GM19463 (cell line): ENCODE measurements around the gene TMEM163.

ENCODE experiments used
- ATAC-seq: cut with Tn5 transposase; IDR thresholded peaks from one replicate; pipeline ENCODE4 v1.9.1; 2021; ENCODE audit warnings: mild to moderate bottlenecking, moderate library complexity; ENCODE audit not compliant: unreplicated experiment

The TMEM163 gene

DNA sequence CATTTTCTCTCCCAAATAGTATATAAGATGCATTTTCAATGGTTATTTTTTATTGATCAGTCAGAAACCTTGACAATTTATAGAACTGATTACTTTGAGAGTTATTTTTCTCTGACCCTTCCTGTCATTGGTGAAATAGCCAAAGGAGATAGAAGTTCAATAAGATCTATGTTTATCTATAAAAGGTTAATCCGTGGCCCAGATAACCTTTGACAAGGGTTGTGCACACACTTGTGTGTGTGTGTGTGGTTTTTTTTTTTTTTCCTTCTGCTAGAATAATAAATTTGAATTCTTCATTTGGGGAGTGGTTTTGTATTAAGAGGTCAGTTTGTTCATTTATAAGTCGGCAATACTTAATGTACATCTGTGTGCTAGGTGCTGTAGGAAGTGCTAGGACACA, 304.9 kb downstream of the TMEM163 start:
- ATAC-seq, result no peak

DNA sequence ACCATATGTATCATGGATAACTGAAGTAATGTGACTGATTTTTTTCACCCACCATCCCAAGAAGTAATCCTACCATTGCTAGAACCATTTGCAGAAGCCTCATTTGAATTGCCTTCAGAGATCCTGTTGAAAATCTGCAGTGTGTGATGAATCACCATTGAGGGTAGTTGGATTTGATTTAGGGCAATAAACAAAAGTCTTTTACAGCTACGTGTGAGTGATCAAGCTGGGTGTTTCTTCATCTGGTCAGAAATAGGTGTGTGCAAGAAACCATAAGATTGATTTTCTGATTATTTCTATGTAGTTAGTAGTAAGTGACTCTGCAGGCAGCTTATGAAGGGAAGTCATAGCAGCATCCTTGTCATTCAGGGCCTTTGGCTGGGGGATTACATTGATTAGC, 305.4 kb downstream of the TMEM163 start:
- no peak for ATAC-seq

DNA sequence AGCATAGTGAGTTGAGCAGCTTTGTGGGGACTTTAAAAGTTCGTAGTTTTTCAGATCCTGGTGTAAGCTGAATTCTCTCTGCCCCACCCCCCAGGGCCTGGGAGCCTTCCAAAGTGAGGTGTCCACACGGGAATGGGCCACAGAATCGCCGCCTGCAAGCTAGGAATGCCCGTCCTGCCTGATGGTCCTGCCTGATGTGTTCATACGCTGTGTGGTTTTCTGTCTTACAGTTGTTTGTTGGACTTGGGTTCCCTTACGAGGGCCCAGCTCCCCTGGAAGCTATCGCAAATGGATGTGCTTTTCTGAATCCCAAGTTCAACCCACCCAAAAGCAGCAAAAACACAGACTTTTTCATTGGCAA, 306.2 kb downstream of the TMEM163 start:
- ATAC-seq, result no peak

DNA sequence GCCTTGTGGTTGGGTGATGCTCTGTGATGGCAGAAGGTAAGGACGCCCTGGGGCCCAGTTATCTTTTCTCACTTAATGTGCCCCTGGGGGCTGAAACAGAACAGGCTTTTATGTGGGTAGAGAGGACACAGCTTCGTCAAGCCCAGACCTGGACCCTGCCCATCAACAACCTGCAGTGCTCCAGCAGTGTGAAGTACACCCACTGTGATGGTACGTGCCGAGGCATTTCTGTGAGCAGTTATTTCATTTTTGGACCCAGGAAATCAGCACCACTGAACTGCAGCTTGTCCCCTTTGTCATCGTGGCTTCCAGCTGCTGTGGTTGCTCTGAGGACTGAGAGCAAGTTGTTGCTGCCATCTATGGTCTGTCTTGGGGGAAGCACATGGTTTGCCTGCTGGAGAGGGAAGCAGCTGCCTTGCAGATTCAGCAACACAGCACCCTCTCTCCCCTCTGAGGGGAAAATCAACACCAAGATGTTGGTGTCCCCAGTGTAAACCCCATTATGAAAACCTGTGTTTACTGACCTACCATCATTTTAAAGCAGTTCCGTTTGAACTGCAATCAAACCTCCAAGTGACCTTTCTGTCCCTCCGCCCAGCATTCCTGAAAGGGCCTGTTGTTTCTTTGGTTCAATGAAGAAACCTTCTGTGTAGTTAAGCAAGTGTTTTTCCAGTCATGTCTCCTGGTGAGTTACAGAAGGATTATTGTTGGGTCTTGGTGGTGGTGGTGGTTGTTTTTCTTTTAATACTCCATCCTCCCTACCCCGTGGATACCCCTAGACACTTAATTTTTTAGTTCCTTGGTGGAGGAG, 306.8 kb downstream of the TMEM163 start:
- ATAC-seq, result peak; percentile 95

DNA sequence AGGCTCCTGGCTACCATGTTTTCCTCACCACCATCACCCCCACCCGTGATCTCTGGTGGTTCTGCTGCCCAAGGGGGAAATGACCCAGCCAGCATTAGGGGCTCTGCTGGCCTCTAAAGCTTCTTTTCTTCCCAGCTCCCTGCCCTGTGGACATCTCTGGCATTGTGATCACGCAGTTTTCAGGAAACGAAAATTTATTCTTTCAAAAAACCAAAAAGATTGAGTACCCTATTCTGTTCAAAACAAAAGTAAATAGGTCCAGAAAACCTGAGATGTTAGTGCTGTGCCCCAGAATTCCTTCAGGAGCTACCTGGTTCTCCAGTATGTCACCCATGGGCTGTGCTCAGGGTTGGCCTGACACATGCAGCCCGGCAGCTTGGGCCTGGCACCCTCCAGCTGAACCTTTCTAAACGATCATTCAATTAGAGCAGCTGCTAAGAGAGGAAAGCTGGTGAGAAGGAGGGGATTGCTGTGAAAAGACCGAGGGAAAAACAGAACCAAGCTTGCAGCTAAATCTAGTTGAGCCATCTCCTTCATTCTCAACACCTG, 307.4 kb downstream of the TMEM163 start:
- no peak for ATAC-seq

DNA sequence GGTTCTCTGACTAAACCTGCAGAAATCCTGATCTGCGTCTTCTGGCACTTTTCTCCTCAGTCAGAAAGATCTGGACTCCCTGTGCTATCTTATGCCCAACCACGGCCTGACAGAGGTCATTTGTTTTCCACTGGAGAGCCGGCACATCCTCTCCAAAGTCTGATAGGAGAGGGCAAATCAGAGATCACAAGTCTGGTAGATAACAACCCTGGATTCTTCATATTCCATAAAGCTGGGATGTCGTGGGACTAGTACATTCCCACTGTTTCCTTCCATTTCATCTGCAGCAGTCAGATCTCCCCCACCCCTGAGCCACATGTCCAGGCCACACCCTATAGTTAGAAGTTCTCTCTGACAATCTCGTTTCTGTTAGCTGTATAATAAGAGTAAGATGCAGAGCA, 308.0 kb downstream of the TMEM163 start:
- no peak for ATAC-seq

DNA sequence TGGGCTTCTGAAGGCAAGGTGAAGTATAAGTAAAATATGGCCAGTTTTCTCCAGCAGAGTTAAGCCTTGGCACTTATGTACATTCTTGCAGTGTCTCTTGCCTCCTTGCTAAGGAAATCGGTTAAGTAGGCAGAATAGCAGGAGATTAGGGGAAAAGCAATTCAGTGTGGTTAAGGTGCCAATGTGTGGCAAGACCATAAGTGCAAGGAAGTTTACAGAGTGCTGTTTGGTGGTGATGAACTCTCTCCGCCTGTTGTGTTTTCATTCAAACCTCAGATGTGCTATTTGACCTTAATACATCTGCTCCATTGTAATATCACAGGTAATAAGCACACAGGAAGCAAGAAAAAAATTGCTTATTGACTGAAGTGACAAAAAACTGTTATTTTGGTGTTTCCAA, 308.8 kb downstream of the TMEM163 start:
- no peak for ATAC-seq

DNA sequence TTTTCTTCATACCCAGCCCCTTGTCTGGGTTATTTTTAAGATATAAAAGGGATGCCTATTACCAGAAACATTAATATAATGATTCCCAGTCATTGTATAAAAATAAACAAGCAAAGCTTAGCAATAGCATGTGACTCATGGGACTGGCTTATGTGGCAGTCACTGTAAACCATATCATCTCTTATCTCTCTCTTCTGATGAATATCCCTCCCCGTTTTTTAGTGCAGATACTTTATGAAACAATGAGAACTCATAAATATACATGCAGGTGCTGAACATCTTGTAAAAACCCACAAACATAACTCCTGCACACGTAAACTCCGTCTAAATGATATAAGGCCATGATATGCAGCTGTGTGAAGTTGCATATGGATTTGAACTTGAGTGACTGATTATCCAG, 310.0 kb downstream of the TMEM163 start:
- ATAC-seq, result no peak

DNA sequence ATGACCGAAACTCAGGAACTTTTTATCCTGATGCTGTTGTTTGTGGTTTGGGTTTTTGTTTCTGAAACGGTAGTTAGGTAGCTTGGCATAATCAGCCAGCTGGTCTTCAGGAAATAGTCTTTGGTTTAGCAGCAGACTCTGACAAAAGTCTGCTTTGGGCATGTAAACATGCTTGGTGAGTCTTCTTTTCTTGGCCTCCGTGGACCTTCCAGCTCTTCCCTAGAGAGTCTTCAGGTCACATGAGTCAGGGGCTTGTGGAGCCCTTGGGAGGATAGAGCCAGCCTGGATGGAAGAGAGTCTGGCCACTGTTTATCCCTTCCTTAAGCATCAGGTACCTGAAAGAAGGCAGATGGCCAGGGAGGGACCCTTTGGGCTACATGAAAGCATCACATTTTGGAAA, 310.4 kb downstream of the TMEM163 start:
- no peak for ATAC-seq

DNA sequence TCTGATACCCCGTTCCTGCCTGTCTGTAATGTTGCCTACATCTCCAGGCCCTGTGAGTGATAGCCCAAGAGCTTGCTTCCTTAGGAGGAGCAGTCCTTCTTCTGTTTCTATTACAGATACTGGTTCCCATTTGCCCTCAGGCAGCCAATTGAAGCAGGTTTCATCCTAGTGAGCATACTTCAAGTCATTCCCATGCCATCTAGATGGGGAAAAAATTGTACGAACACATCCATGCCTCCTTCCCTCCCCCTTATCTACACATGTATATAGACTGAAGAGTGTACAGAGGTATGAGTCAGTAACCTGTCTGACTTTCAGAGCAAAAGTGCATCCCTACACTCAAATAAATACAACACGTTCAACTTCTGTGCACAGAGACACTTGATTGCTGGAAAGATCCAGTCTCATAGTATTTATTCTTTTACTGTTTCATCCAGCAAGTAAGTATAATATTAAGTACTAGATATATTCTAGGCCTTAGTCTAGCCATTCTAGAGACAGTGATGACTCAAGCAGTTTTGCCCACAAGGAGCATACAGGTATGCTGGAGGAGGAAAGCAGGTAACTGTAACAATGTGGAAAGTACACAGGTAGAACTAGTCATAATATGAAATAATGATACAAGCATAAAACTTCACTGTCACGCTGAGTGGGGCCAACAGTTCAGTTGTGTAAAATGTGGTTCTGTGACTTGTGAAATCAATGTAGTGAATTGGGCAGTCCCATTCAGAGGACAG, 311.5 kb downstream of the TMEM163 start:
- no peak for ATAC-seq

DNA sequence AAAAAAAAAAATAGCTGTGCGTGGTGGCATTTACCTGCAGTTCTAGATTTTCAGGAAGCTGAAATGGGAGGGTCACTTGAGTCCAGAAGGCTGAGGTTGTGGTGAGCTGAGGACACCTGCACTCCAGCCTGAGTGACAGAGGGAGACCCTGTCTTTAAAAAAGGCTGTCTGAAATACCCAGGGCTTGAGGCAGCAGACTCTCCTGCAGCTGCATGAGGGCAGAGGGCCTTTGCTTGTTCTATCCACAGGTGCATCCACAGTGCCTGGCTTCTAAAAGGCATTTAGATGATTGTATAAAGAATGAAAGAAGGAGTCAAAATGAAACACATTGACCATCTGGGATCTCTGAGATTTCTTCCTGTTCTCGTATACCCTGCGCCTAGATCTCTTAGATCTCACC, 312.1 kb downstream of the TMEM163 start:
- no peak for ATAC-seq

DNA sequence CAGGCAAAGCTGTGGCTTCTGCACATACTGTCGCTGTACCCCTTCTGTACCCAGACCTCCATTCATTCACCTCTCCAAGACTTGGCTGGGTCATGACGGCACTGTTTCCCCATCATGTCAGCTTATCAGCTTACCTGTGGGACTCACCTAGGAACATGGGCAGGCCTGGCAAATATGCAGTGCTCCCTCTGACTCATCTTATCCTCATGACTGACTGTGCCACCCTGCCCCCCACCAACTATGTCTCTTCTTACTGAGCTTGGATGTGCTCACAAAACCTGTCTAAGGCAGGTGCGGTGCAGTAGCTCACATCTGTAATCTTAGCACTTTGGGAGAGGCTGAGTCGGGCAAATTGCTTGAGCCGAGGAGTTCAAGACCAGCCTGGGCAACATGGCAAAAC, 312.5 kb downstream of the TMEM163 start:
- ATAC-seq, result no peak
